ENCODE results near the gene CAPN3. TPM values are rescaled to one million over a fixed set of nuclear protein-coding genes. Genes with fewer than 3 reads are reported as not detected.

The CAPN3 gene
- total RNA-seq, 4 donors from 2014 or later: 20.3 to 42.9 (median 35.9) TPM

DNA sequence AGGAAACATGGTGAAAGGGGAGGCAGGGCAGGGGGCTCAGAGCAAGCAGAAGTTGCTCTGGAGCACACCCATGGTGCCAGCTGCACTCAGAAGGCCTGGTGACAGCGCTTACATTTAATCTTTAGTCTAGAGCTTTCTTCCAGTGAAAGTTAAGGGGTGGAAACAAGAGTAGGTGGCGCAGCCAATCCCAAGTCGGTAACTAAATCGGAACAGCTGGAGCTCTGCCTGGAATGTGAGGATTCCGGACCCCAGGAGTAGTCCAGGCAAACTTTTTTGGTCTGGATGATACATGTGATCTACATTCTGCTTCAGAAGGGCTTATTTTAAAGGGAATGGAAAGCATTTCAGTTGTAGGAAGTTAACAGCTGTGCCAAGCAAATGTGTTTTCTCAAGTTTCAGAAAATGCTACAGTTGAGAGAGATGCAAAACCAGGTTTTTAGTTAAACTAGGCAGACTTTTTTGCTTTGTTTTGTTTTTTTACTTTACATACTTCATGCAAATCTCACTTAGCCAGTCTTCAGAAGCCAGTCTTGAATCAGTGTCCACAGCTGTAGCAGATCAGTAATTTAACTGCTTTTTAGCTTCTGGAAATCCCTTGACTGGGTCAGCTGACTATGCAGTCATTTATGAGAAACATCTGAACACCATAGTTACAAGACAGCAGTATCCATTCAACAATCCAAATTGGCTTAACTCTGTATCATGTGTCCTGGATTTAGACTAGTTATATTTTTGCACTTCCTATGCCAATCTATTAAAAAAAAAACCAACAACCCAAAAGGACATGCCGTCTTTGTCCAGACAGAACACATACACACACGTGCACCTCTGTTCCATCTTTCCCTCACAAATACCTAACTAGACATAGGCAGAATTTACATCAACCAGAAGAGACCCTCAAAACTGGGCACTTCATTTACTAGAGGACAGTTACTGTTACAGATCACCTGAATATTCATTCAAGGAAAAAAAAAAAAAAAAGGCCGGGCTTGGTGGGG, 98.4 kb downstream of the CAPN3 start:
- WGBS, 2 donors: 17 to 22% methylated on average over 8 of the region's 8 CpGs
- no peak overlapping the region for H3K4me3 ChIP-seq (ENCODE audit: low read depth, poor library complexity, severe bottlenecking)
- TF ChIP-seq CTCF (IDR thresholded peaks at IDR 0.05) (no peak), POLR2A (IDR thresholded peaks at IDR 0.05) (no peak)
- intact Hi-C loops (cut with DNase I; ENCODE audit: low total_unique reads): no loop called here
- DNase-seq (ENCODE audit: low spot score in 2 of 2): peak; percentile 56 to 90

- intact Hi-C loops (cut with DNase I; ENCODE audit: low total_unique reads): no loop called here
- H3K4me3 ChIP-seq (ENCODE audit: low read depth, poor library complexity, severe bottlenecking): no peak overlapping the region
- no peak for DNase-seq (ENCODE audit: low spot score in 2 of 2)
- TF ChIP-seq CTCF (IDR thresholded peaks at IDR 0.05) (no peak), POLR2A (IDR thresholded peaks at IDR 0.05) (no peak)
- WGBS, 2 donors: 40 to 42% methylated on average over 3 of the region's 3 CpGs
Observed at GRCh38 chr15:42461261-42461660, 102.0 kb downstream of the CAPN3 start.

Other genes with a start within 250 kb of the CAPN3 start
- gene PLA2G4F, start 202.9 kb upstream of the CAPN3 start, total RNA-seq: 100 to 1,000 TPM; 117 to 176 (median 170) TPM
- 10 to 100 TPM; 41.8 to 64.6 (median 51.5) TPM for gene VPS39, start 151.2 kb upstream of the CAPN3 start, total RNA-seq
- 10 to 100 TPM; 10.5 to 26.4 (median 22.0) TPM for gene GANC, start 86.3 kb upstream of the CAPN3 start, total RNA-seq
- gene TMEM87A, start 86.1 kb upstream of the CAPN3 start, total RNA-seq: 100 to 1,000 TPM in 2 of 4 donors, 10 to 100 TPM in 2; 86.9 to 110 (median 95.9) TPM
- 10 to 100 TPM; 23.1 to 40.0 (median 31.1) TPM for gene ZNF106, start 131.6 kb downstream of the CAPN3 start, total RNA-seq
- 10 to 100 TPM; 24.8 to 63.3 (median 42.4) TPM for gene SNAP23, start 136.1 kb downstream of the CAPN3 start, total RNA-seq
- 10 to 100 TPM; 13.0 to 29.6 (median 24.3) TPM for gene LRRC57, start 189.3 kb downstream of the CAPN3 start, total RNA-seq
- 10 to 100 TPM in 3 of 4 donors, 1 to 10 TPM in 1; 10.0 to 24.2 (median 23.7) TPM for gene HAUS2, start 189.3 kb downstream of the CAPN3 start, total RNA-seq
- gene STARD9, start 216.1 kb downstream of the CAPN3 start, total RNA-seq: 1 to 10 TPM; 3.0 to 7.6 (median 6.7) TPM